Measurements from ENCODE around the gene C1QTNF2. TPM values are rescaled to one million over a fixed set of nuclear protein-coding genes. Genes with fewer than 3 reads are reported as not detected.

C1QTNF2 gene
- total and polyA plus RNA-seq, 2 of the 8 experiments (the other 6 are each of a cell fraction or from before 2014, with no cell fraction given), result 1.0 to 2.0 TPM

DNA sequence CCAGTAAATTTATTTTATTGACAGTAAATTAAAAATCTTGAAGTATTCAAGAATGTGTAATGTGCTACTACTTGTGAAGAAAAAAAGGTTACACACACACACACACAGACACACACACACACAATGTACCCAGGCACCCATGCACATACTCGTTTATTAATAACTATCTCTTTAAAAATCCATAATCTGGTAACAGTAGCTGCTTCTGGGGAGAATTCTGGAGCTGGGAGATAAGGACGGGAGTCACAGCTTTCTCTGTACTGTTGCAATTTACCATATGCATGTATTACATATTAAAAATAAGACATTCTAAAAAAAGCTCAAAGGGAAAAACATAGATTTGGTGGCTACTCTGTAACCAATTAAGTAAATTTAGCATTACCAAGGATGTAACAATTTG, 7.9 kb upstream of the C1QTNF2 start:
- Histone ChIP-seq H3K27me3 (replicated peaks in 1 of 4; ENCODE audit: control insufficient read depth in 3 of 4, extremely low read depth in 1 of 4, insufficient read depth in 3 of 4, low read length in 3 of 4) (no peaks in the 10 kb centered on the region), H3K4ac (replicated peaks; ENCODE audit: insufficient read length, low read depth, low read length) (no peak overlapping the region), H3K27ac (ENCODE audit: low read depth, low read length) (no peak overlapping the region), H3K18ac (ENCODE audit: extremely low read depth, low read length) (no peak overlapping the region), H3K56ac (replicated peaks; ENCODE audit: insufficient read length, low read depth, low read length) (no peak overlapping the region), H2BK120ac (replicated peaks; ENCODE audit: low read depth, low read length) (no peak overlapping the region), H3K4me1 (replicated peaks in 1 of 4; ENCODE audit: control insufficient read depth in 3 of 4, insufficient read depth in 4 of 4, low read length in 3 of 4) (no peaks in the 10 kb centered on the region), H3K23me2 (ENCODE audit: low read depth, low read length) (no peaks in the 10 kb centered on the region), H4K91ac (replicated peaks; ENCODE audit: insufficient read length, low read length) (no peak overlapping the region), H4K5ac (ENCODE audit: insufficient read length, low read depth, low read length) (no peak overlapping the region), H3K9ac (replicated peaks in 1 of 4; ENCODE audit: extremely low read depth in 1 of 4, low read depth in 3 of 4, low read length in 3 of 4) (peak overlapping the region in 1 of 4 experiments; percentile 34; a peak in 1 of 7 replicates), H4K8ac (ENCODE audit: extremely low read depth, insufficient read depth, low read length) (no peak overlapping the region), H3K4me3 (ENCODE audit: extremely low read depth in 1 of 4, insufficient read depth in 2 of 4, low read depth in 3 of 4, low read length in 4 of 4) (no peak overlapping the region), H2BK12ac (ENCODE audit: low read depth, low read length) (no peak overlapping the region), H3K14ac (ENCODE audit: insufficient read length) (no peak overlapping the region), H3K23ac (ENCODE audit: insufficient read length) (no peak overlapping the region), H2AFZ (ENCODE audit: low read length) (no peak overlapping the region), H2BK20ac (ENCODE audit: low read length) (no peak overlapping the region), H3K79me1 (ENCODE audit: low read depth, low read length) (no peaks in the 10 kb centered on the region), H3K9me3 (ENCODE audit: insufficient read depth in 2 of 2, low read depth in 1 of 2, low read length in 1 of 2) (no peaks in the 10 kb centered on the region), H4K20me1 (replicated peaks in 1 of 2; ENCODE audit: control insufficient read depth in 1 of 2, insufficient read depth in 2 of 2, low read length in 2 of 2) (no peaks in the 10 kb centered on the region), H3K79me2 (ENCODE audit: control insufficient read depth in 1 of 2, insufficient read depth in 2 of 2, low read length in 2 of 2) (no peaks in the 10 kb centered on the region), H2BK5ac (ENCODE audit: low read depth, low read length) (no peak overlapping the region), H3K36me3 (ENCODE audit: control insufficient read depth in 2 of 4, insufficient read depth in 4 of 4, low read length in 3 of 4) (no peaks in the 10 kb centered on the region), H2BK15ac (ENCODE audit: low read length) (no peak overlapping the region), H2AK5ac (ENCODE audit: low read depth, low read length) (no peak overlapping the region), H3K4me2 (ENCODE audit: insufficient read depth in 1 of 2, low read depth in 2 of 2, low read length in 2 of 2) (no peak overlapping the region)
- WGBS, 2 experiments (ENCODE audit: extremely low coverage in 1 of 2, insufficient coverage in 1 of 2, insufficient read length in 1 of 2, insufficient replicate concordance in 2 of 2, low coverage in 1 of 2, low lambda C conversion rate in 2 of 2, missing lambda C conversion rate in 1 of 2), result 84% methylated on average over 2 of the region's 2 CpGs; no CpG with 5 or more reads in 1 of the 2 experiments
- CTCF ChIA-PET (ENCODE audit: partially characterized antibody), result interaction anchor here (1.8 kb wide), 1 partner anchor 12 kb away, joined by 7 read pairs; no protein-coding TSS in a partner anchor
- POLR2A ChIA-PET (ENCODE audit: partially characterized antibody), result interaction anchor here (0.7 kb wide), 1 partner anchor 135 kb away, joined by 3 read pairs; no protein-coding TSS in a partner anchor
- no peak for TF ChIP-seq ATF3 (IDR thresholded peaks at IDR 0.05; ENCODE audit: insufficient read depth, low read depth, low read length)
- TF ChIP-seq, protein P1, sequence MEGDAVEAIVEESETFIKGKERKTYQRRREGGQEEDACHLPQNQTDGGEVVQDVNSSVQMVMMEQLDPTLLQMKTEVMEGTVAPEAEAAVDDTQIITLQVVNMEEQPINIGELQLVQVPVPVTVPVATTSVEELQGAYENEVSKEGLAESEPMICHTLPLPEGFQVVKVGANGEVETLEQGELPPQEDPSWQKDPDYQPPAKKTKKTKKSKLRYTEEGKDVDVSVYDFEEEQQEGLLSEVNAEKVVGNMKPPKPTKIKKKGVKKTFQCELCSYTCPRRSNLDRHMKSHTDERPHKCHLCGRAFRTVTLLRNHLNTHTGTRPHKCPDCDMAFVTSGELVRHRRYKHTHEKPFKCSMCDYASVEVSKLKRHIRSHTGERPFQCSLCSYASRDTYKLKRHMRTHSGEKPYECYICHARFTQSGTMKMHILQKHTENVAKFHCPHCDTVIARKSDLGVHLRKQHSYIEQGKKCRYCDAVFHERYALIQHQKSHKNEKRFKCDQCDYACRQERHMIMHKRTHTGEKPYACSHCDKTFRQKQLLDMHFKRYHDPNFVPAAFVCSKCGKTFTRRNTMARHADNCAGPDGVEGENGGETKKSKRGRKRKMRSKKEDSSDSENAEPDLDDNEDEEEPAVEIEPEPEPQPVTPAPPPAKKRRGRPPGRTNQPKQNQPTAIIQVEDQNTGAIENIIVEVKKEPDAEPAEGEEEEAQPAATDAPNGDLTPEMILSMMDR (IDR thresholded peaks at IDR 0.05; ENCODE audit: control extremely low read depth in 1 of 3, insufficient read depth in 1 of 3, low read depth in 1 of 3, low read length in 3 of 3), result no peak
- DNase-seq (ENCODE audit: low read depth in 1 of 2, low spot score in 2 of 2) (no peak), FAIRE-seq (no peak)
